Measurements from ENCODE around the gene PRND.

- no peak for TF ChIP-seq POLR2A (IDR thresholded peaks at IDR 0.05; ENCODE audit: low read length)
- no peak for TF ChIP-seq GATA1 (IDR thresholded peaks at IDR 0.05; ENCODE audit: low read depth, low read length)
Observed at GRCh38 chr20:4774207-4774606, 52.5 kb downstream of the PRND start.
